OCI-LY3 (cell line): Measurements from ENCODE around the gene WWOX.

Experiments used
- EZH2phosphoT487 ChIP-seq: fragments of 200-600 bp; shearing (Covaris generic); IDR thresholded peaks from 2 replicates; pipeline ENCODE4 v1.6.1; 2018; ENCODE audit warnings: antibody characterized with exemption, mixed run types, low read depth
- TF ChIP-seq, protein P1 (sequence below): fragments of 200-600, 300-600 bp; sonication (generic); IDR thresholded peaks from 2 replicates; pipeline ENCODE4 v1.5.1; 2014; ENCODE audit warnings: antibody characterized with exemption, low read length, low read depth

DNA sequence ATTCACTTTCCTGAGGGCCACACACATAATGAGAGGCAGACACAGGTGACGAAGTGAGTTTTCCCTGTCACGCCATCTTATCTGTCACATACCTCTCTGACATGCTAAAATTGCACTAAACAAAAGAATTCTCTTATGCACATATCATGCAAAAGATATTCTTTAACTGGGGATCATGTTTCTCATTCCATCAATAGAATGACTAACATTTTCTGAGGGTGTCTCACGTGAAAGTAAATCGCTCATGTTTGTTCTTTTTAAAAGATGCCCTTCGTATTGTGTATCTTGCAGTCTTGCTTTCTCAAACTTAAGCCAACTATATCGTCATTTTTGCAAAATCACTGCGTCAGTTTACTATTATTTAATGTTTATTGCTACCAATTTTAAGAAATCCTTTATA, 306.4 kb downstream of the WWOX start:
- TF ChIP-seq, protein P1, sequence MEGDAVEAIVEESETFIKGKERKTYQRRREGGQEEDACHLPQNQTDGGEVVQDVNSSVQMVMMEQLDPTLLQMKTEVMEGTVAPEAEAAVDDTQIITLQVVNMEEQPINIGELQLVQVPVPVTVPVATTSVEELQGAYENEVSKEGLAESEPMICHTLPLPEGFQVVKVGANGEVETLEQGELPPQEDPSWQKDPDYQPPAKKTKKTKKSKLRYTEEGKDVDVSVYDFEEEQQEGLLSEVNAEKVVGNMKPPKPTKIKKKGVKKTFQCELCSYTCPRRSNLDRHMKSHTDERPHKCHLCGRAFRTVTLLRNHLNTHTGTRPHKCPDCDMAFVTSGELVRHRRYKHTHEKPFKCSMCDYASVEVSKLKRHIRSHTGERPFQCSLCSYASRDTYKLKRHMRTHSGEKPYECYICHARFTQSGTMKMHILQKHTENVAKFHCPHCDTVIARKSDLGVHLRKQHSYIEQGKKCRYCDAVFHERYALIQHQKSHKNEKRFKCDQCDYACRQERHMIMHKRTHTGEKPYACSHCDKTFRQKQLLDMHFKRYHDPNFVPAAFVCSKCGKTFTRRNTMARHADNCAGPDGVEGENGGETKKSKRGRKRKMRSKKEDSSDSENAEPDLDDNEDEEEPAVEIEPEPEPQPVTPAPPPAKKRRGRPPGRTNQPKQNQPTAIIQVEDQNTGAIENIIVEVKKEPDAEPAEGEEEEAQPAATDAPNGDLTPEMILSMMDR = no peak
- TF ChIP-seq EZH2phosphoT487 = no peak
